ENCODE data around the gene GPS2. TPM values are rescaled to one million over a fixed set of nuclear protein-coding genes. Genes with fewer than 3 reads are reported as not detected.
A peak's percentile ranks its signal among the peaks of the same experiment; 100 is the strongest.

Gene GPS2
- total RNA-seq, 4 donors from 2014 or later, result 69.5 to 130 (median 100) TPM

GRCh38 chr17:7279448-7279847 lies 35.7 kb downstream of the GPS2 start:
- no peaks in the 10 kb centered on the region for H3K9me3 ChIP-seq
- H3K27ac ChIP-seq, result no peak overlapping the region
- H3K4me3 ChIP-seq (replicated peaks in 1 of 3), result no peak overlapping the region
- intact Hi-C loops (cut with DNase I), result no loop called here
- WGBS, 2 donors, result 87 to 89% methylated on average over 8 of the region's 8 CpGs
- no peaks in the 10 kb centered on the region for H3K27me3 ChIP-seq
- no peaks in the 10 kb centered on the region for H3K36me3 ChIP-seq
- H3K4me1 ChIP-seq, result peaks cover 16 to 23% of the 10 kb centered on the region in 2 donors
- TF ChIP-seq, protein P1, sequence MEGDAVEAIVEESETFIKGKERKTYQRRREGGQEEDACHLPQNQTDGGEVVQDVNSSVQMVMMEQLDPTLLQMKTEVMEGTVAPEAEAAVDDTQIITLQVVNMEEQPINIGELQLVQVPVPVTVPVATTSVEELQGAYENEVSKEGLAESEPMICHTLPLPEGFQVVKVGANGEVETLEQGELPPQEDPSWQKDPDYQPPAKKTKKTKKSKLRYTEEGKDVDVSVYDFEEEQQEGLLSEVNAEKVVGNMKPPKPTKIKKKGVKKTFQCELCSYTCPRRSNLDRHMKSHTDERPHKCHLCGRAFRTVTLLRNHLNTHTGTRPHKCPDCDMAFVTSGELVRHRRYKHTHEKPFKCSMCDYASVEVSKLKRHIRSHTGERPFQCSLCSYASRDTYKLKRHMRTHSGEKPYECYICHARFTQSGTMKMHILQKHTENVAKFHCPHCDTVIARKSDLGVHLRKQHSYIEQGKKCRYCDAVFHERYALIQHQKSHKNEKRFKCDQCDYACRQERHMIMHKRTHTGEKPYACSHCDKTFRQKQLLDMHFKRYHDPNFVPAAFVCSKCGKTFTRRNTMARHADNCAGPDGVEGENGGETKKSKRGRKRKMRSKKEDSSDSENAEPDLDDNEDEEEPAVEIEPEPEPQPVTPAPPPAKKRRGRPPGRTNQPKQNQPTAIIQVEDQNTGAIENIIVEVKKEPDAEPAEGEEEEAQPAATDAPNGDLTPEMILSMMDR (IDR thresholded peaks at IDR 0.05), result no peak
- TF ChIP-seq POLR2A (IDR thresholded peaks at IDR 0.05), result no peak
- no peak for DNase-seq

DNA sequence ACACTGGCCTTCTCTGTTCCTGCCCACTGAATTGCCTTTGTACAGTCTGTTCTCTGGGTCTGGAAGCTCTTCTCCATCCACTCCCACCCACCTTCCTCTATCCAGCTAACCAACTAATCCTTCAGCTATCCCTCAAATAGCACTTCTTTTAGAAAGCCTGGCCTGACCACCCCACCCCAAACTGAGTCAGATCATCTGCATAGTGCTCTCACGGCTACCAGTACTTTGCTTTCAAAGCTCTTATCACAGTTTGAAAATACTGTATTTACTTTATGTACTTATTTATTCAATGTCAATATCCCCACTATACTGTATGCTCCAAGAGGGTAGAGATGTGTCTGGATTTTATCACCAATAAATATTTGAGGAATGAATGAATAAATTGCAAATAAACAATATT lies 48.4 kb downstream of the GPS2 start:
- Histone ChIP-seq H3K4me3 (replicated peaks in 1 of 3) (no peak overlapping the region), H3K27me3 (no peaks in the 10 kb centered on the region), H3K9me3 (no peaks in the 10 kb centered on the region), H3K27ac (no peak overlapping the region), H3K36me3 (no peaks in the 10 kb centered on the region), H3K4me1 (peaks cover 0 to 7% of the 10 kb centered on the region in 2 donors)
- no peak for DNase-seq
- 77 to 81% methylated on average over 1 of the region's 1 CpG for WGBS, 2 donors
- intact Hi-C loops (cut with DNase I), result no loop called here
- no peak for TF ChIP-seq POLR2A (IDR thresholded peaks at IDR 0.05)
- TF ChIP-seq, protein P1 (IDR thresholded peaks at IDR 0.05), result no peak

DNA sequence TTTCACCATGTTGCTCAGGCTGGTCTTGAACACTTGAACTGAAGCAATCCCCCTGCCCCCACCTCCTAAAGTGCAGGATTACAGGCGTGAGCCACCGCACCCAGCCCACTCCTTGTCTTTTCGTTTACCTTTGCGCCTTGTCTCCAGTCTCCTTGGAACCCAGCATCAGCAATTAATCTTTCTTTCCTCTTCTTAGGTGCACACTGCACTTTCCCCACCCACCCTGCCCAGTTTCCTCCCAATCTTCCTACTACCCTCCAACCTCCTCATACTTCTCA lies 51.4 kb downstream of the GPS2 start:
- Histone ChIP-seq H3K27ac (peak overlapping the region in 2 of 3 donors; percentile 44 to 69), H3K36me3 (peaks cover 4 to 5% of the 10 kb centered on the region in 2 donors), H3K9me3 (no peaks in the 10 kb centered on the region), H3K27me3 (no peaks in the 10 kb centered on the region), H3K4me1 (peaks cover 9 to 28% of the 10 kb centered on the region in 2 donors), H3K4me3 (replicated peaks in 1 of 3) (peak overlapping the region in 1 of 3 donors; percentile 68)
- intact Hi-C loops (cut with DNase I), result no loop called here
- no peak for DNase-seq
- TF ChIP-seq, protein P1 (IDR thresholded peaks at IDR 0.05), result no peak
- no peak for TF ChIP-seq POLR2A (IDR thresholded peaks at IDR 0.05)
- 63 to 65% methylated on average over 4 of the region's 4 CpGs for WGBS, 2 donors

DNA sequence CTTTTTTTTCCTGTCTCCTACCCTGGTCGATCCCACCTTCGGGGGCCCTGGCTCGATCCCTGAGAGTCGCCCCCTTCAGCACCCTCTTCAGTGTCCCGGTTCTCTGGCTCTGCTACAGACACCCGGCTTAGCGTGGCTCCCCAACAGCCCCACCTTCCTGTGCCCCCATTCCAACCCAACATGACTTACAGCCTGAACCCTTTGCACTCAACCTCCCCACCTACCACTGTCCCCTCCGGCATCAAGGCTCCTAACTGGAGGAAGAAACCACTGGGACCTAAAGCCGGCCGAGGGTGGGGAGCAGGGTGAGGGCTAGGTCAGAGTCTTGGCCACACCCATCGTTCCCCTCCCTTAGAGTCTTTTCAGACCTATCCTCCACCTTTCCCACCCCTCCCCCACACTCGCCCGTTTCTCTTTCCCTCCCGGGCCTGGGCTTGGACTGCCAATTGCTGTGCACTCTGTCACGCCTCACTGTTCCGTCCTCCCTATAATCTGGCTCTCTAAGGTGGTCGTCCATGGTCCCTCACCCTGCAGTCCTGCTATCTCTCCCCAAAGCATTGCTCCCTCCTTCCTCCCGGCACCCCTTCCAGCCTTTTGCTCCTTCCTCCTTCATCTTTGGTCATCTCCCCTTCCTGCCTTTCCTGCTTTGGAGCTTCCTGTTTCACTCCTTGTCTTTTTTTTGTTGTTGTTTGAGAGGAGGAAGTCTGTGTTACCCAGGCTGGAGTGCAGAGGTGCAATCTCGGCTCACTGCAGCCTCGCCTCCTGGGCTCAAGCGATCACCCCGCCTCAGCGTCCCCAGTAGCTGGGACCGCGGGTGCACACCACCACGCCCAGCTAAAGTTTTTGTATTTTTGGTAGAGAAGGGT lies 52.0 kb downstream of the GPS2 start:
- peaks cover 7% of the 10 kb centered on the region in 2 donors for H3K36me3 ChIP-seq
- DNase-seq, result peak; percentile 82 to 85
- H3K27me3 ChIP-seq, result no peaks in the 10 kb centered on the region
- H3K4me1 ChIP-seq, result peaks cover 9 to 28% of the 10 kb centered on the region in 2 donors
- 10 to 11% methylated on average over 26 of the region's 26 CpGs for WGBS, 2 donors
- H3K27ac ChIP-seq, result peak overlapping the region; percentile 44 to 75 (median 69)
- peak overlapping the region; percentile 68 to 83 (median 70) for H3K4me3 ChIP-seq (replicated peaks in 1 of 3)
- peak in 1 of 2 donors; percentile 14 for TF ChIP-seq POLR2A (IDR thresholded peaks at IDR 0.05)
- TF ChIP-seq, protein P1 (IDR thresholded peaks at IDR 0.05), result no peak
- H3K9me3 ChIP-seq, result no peaks in the 10 kb centered on the region
- intact Hi-C loops (cut with DNase I), result no loop called here

Small RNA genes within 50 kb of the gene (small RNA-seq; reads per million reads assigned to genes)
- gene AC026954.2, result not detected
- not detected for gene RF00019

Other genes with a start within 250 kb of the GPS2 start
- gene CLEC10A, start 235.1 kb downstream of the GPS2 start, total RNA-seq, result 1 to 10 TPM in 3 of 4 donors, under 1 TPM in 1; 0.59 to 3.9 (median 2.1) TPM
- gene ASGR2, start 200.5 kb downstream of the GPS2 start, total RNA-seq, result 1 to 10 TPM in 1 of 4 donors, not detected in 3; 1.0 TPM
- gene ASGR1, start 136.0 kb downstream of the GPS2 start, total RNA-seq, result 1 to 10 TPM in 3 of 4 donors, not detected in 1; 3.0 to 6.5 (median 3.3) TPM
- 10 to 100 TPM in 2 of 4 donors, 1 to 10 TPM in 2; 6.8 to 21.5 (median 12.4) TPM for gene DLG4, start 95.5 kb downstream of the GPS2 start, total RNA-seq
- 1,000 to 10,000 TPM in 1 of 4 donors, 100 to 1,000 TPM in 3; 581 to 1,743 (median 795) TPM for gene ACADVL, start 95.4 kb downstream of the GPS2 start, total RNA-seq
- 10 to 100 TPM; 45.3 to 68.6 (median 49.0) TPM for gene DVL2, start 80.8 kb downstream of the GPS2 start, total RNA-seq
- gene PHF23, start 75.9 kb downstream of the GPS2 start, total RNA-seq, result 10 to 100 TPM; 19.8 to 39.5 (median 35.8) TPM
- gene GABARAP, start 72.9 kb downstream of the GPS2 start, total RNA-seq, result 100 to 1,000 TPM; 112 to 840 (median 273) TPM
- gene CTDNEP1, start 63.6 kb downstream of the GPS2 start, total RNA-seq, result 10 to 100 TPM; 35.1 to 70.4 (median 48.4) TPM
- 10 to 100 TPM; 27.4 to 49.0 (median 33.0) TPM for gene ELP5, start 63.1 kb downstream of the GPS2 start, total RNA-seq
- 100 to 1,000 TPM; 108 to 161 (median 144) TPM for gene CLDN7, start 52.9 kb downstream of the GPS2 start, total RNA-seq
- gene SLC2A4, start 33.6 kb downstream of the GPS2 start, total RNA-seq, result 10 to 100 TPM in 1 of 4 donors, 1 to 10 TPM in 3; 2.5 to 14.6 (median 3.9) TPM
- 1 to 10 TPM; 1.2 to 4.1 (median 2.1) TPM for gene YBX2, start 20.7 kb downstream of the GPS2 start, total RNA-seq
- gene EIF5A, start 7.7 kb downstream of the GPS2 start, total RNA-seq, result 100 to 1,000 TPM; 135 to 210 (median 144) TPM
- 10 to 100 TPM; 18.5 to 32.8 (median 22.5) TPM for gene NEURL4, start 14.0 kb upstream of the GPS2 start, total RNA-seq
- gene ACAP1, start 21.2 kb upstream of the GPS2 start, total RNA-seq, result 1 to 10 TPM in 3 of 4 donors, under 1 TPM in 1; 0.89 to 7.1 (median 3.8) TPM
- 10 to 100 TPM in 3 of 4 donors, 1 to 10 TPM in 1; 6.6 to 20.4 (median 18.7) TPM for gene KCTD11, start 36.8 kb upstream of the GPS2 start, total RNA-seq
- gene TMEM95, start 39.8 kb upstream of the GPS2 start, total RNA-seq, result not detected
- 10 to 100 TPM; 11.0 to 30.2 (median 15.9) TPM for gene TNK1, start 65.7 kb upstream of the GPS2 start, total RNA-seq
- 10 to 100 TPM; 18.3 to 21.6 (median 19.9) TPM for gene PLSCR3, start 79.2 kb upstream of the GPS2 start, total RNA-seq
- 100 to 1,000 TPM in 1 of 4 donors, 10 to 100 TPM in 3; 27.8 to 133 (median 35.2) TPM for gene TMEM256, start 88.7 kb upstream of the GPS2 start, total RNA-seq
- 1 to 10 TPM; 2.2 to 6.3 (median 4.7) TPM for gene NLGN2, start 92.5 kb upstream of the GPS2 start, total RNA-seq
- gene SPEM1, start 105.0 kb upstream of the GPS2 start, total RNA-seq, result not detected
- gene SPEM2, start 110.3 kb upstream of the GPS2 start, total RNA-seq, result under 1 TPM in 1 of 4 donors, not detected in 3; 0.40 TPM
- not detected for gene SPEM3, start 113.5 kb upstream of the GPS2 start, total RNA-seq
- 10 to 100 TPM; 11.3 to 19.4 (median 16.4) TPM for gene TMEM102, start 120.1 kb upstream of the GPS2 start, total RNA-seq
- gene FGF11, start 124.2 kb upstream of the GPS2 start, total RNA-seq, result 10 to 100 TPM in 3 of 4 donors, 1 to 10 TPM in 1; 4.3 to 12.1 (median 10.5) TPM
- gene CHRNB1, start 129.7 kb upstream of the GPS2 start, total RNA-seq, result 10 to 100 TPM; 13.4 to 29.2 (median 19.8) TPM
- gene ZBTB4, start 164.3 kb upstream of the GPS2 start, total RNA-seq, result 10 to 100 TPM; 58.5 to 85.2 (median 79.9) TPM
- not detected for gene SLC35G6, start 166.1 kb upstream of the GPS2 start, total RNA-seq
- gene POLR2A, start 169.0 kb upstream of the GPS2 start, total RNA-seq, result 100 to 1,000 TPM in 2 of 4 donors, 10 to 100 TPM in 2; 47.6 to 125 (median 82.2) TPM
- gene TNFSF12, start 233.7 kb upstream of the GPS2 start, total RNA-seq, result 10 to 100 TPM; 17.9 to 39.9 (median 30.8) TPM
- gene TNFSF13, start 243.4 kb upstream of the GPS2 start, total RNA-seq, result 10 to 100 TPM; 11.7 to 32.2 (median 24.8) TPM
- gene SENP3, start 246.6 kb upstream of the GPS2 start, total RNA-seq, result 10 to 100 TPM; 62.4 to 73.3 (median 66.3) TPM